Epithelial cell of prostate (primary cell): ENCODE measurements around the gene PLCL1.

Experiments used
- DNase-seq: peaks from one replicate; pipeline ENCODE4 v3.0.0-alpha.2; 2011; ENCODE audit warnings: low read depth, low spot score
- H3K27ac ChIP-seq: fragments of 450-650 bp; 2 replicates; pipeline ENCODE4 v1.5.1; 2017; ENCODE audit warnings: mild to moderate bottlenecking

PLCL1 gene

GRCh38 chr2:197848602-197849001 is 44.2 kb downstream of the PLCL1 start:
- H3K27ac ChIP-seq: no peak overlapping the region
- DNase-seq: no peak

GRCh38 chr2:197850882-197851450 is 46.6 kb downstream of the PLCL1 start:
- no peak for DNase-seq
- no peak overlapping the region for H3K27ac ChIP-seq

DNA sequence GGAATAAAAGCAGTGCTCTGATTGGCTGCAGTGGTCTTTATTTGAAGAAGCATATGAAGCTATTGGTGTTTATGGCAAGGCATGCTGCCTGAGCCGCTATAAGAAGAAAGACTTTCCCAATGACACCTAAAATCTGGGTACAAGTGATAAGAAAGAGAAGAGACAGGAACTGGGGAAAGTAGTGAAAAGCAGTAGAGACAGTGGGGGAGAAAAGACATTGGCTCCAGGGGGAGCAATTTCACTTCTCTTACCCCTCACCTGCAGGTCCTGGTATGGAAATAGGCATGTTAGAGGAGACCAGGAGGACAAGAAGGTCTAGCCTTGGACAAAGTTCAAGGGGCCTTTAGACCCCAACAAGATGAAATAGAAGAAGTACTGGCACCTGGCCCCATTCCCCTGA is 47.1 kb downstream of the PLCL1 start:
- DNase-seq: no peak
- no peak overlapping the region for H3K27ac ChIP-seq

GRCh38 chr2:197852108-197852507 is 47.7 kb downstream of the PLCL1 start:
- DNase-seq: no peak

DNA sequence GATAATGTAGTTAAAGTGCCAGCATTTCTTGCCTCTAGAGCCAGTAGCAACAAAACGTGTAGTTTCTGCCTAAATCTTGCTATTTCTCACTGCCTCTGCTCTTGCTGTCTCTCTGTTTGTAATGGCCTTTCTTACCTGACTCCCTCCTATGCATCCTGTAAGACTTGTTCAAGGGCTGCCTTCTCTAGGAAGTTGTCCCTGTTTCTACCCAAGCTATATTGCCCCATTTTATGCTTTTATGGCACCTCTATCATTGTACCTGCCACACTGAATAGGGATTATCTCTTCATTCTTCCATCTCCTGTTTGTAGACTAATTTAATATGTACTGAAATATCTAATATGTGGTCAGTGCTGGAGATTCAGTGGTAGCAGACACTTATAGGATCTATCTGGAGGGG is 49.2 kb downstream of the PLCL1 start:
- DNase-seq: no peak
- no peak overlapping the region for H3K27ac ChIP-seq

More at GRCh38 chr2:197852108-197852507, 47.7 kb downstream of the PLCL1 start:
- no peak overlapping the region for H3K27ac ChIP-seq

- no peak for DNase-seq
- H3K27ac ChIP-seq: no peak overlapping the region
These were observed 53.2 kb downstream of the PLCL1 start for GRCh38 chr2:197857476-197858107.

- no peak overlapping the region for H3K27ac ChIP-seq
- no peak for DNase-seq
These were observed 54.3 kb downstream of the PLCL1 start for GRCh38 chr2:197858607-197859140.

DNA sequence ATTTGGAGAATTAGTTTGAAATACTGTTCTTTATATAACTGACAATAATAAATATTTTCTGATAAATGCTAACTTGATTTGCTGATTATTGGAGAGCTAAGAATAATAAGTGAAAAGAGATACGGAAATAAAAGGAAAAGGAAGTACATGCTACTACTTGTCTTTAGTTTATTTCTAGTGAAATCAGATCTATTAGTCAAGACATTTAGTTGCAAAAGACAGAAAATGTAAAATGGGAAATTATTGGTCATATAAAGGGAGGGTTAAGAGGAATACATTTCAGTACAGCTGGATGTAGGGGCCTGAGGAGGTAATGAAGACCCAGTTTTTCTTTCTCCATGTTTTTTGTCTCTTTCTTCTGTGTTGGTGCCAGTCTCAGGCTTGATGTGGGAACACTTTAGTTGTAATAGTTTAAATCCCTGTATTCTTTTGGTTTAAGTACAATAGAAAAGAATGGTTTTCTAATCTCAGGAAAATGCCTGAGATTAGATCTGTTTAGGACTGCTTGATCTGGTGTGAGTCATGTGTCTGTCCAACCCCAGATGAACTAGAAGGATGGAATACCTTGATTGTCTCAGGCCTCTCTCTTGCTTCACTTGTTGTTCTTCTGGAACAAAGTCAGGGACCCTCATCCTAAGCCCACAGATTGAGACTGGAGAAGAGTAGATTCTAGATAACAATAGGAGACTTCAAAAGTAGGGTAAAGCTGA is 58.0 kb downstream of the PLCL1 start:
- DNase-seq: no peak
- no peak overlapping the region for H3K27ac ChIP-seq

DNA sequence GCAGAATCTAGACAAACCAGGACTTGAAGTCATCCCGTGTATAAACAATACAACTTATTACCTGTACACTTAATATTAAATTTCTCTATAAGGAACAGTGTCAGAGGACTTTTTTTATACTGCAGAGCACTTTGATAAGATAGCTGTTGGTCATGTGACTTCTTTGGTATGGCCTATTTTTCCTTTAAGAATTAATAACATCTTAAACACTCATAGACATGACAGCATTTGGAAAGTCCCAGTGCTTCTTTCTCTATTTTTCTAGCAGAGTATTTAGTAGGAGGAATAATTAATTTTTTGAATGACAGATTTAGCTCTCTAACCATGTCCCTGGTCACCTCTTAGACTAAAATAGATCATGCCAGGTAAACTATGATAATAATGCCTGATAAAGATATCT is 59.4 kb downstream of the PLCL1 start:
- DNase-seq: no peak
- no peak overlapping the region for H3K27ac ChIP-seq

GRCh38 chr2:197866455-197866854 is 62.1 kb downstream of the PLCL1 start:
- no peak overlapping the region for H3K27ac ChIP-seq
- no peak for DNase-seq

DNA sequence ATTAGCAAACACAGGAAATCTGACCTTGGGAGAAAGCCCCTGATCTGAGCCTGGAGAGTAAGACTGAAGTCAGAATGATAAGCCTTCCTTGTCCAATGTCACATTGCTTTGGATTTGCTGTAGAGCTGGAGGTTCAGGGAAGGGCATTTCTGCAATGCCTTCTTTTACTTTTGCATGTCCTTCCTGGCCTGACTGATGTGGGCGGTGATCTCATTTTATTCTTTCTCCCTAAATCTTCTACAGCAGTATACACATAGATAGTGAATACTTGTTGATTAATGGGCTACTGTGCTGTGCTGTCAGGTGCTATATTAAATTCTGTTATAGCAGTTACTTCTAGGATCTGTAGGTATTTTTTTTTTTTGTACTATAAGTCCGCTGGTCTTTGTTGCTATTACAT is 62.6 kb downstream of the PLCL1 start:
- H3K27ac ChIP-seq: no peak overlapping the region
- DNase-seq: no peak

DNA sequence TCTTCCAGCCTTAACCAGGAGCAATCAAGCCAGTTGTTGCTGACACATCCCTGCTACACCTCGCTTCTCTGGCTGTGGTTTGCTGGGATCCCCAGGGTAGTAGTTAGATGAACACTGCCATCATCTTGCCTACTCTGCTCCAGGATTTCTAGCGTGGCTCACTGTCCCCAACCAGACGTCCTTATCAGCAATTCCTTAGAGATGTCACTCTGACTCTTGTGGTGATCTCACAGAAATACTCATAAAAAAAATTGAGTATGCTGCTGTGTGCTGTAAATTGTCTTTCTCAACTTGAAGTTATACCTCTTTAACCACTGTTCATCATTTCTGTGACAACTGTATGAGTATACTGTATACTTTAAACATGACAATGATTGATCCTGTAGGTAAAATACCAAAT is 63.2 kb downstream of the PLCL1 start:
- H3K27ac ChIP-seq: no peak overlapping the region
- DNase-seq: no peak

DNA sequence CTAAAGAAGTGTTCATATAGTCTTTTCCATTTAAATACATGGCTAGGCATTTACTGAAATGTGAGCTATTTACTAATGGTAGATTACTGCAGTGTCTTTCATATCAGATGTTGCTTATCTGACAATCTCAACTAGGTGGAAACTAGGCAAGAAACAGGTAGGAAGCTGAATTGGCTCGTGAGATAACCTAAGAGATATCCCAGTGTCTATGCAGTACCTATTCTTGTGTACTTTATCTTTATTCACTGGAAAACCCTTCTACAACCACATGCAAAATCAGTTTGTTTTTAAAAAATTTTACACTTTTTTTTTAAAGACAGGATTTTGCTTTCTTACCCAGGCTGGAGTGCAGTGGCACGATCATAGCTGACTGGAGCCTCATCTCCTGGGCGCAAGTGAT is 63.8 kb downstream of the PLCL1 start:
- H3K27ac ChIP-seq: no peak overlapping the region
- DNase-seq: no peak

- no peak for DNase-seq
- H3K27ac ChIP-seq: no peak overlapping the region
These were observed 64.6 kb downstream of the PLCL1 start for GRCh38 chr2:197869041-197869440.

- no peak for DNase-seq
- no peak overlapping the region for H3K27ac ChIP-seq
These were observed 65.2 kb downstream of the PLCL1 start for GRCh38 chr2:197869501-197870111.

DNA sequence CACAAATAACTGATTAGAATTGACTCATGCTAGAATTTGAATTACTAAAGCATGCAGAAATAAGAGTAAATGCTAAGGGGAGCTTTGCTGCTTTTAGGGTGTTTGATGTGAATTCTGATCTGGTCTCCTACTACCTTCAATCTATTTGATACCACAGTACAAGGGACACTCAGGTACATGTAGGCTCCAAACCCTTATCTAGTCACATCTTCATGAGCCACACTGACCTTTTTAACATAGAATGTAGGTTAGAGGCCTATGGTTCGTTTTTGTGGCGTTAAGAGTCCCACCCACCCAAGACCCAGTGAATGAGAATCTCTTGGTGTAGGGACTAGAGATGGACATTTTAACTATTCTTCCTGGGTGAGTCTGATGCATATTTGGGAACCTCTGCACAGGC is 65.7 kb downstream of the PLCL1 start:
- DNase-seq: no peak
- no peak overlapping the region for H3K27ac ChIP-seq

GRCh38 chr2:197871780-197872456 is 67.5 kb downstream of the PLCL1 start:
- DNase-seq: no peak
- H3K27ac ChIP-seq: no peak overlapping the region

DNA sequence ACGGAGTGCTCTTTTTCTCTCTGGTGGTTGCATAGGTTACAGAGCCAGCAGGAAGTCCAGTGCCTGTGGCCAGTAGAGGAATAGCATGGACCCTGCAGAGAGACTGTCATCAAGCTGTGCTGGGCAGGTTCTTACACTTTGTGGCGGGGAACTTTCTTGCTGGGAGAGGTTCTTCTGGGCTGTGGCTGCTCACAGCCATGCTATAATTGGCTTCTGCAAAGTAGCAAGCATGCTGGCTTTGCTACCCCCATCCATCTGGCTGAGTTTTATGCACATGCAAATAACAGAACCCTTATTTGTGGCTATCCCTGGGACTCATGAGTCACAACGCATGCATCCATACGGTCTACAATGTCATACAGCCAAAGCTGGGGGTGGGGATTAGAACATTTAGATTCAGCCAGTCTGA is 68.9 kb downstream of the PLCL1 start:
- no peak for DNase-seq
- H3K27ac ChIP-seq: no peak overlapping the region

DNA sequence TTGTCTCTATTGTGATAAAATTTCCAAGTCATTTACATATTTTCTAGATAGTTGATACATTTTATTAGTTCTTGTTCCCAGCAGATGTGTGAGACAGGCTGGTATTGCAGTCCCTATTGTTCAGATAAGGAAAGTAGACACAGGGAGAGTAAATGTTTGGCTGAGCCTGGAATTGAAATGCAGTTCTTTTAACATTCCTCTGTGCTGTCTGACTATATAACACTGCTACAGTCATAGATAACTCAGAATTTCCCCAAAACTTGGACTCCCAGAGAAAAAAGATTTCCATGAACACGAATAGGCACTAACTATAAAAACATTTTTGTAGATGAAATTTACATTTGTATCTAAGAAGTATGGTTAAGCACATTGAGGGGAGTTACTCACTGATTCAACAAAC is 71.4 kb downstream of the PLCL1 start:
- H3K27ac ChIP-seq: no peak overlapping the region
- DNase-seq: no peak

GRCh38 chr2:197876524-197876923 is 72.1 kb downstream of the PLCL1 start:
- no peak overlapping the region for H3K27ac ChIP-seq
- no peak for DNase-seq

DNA sequence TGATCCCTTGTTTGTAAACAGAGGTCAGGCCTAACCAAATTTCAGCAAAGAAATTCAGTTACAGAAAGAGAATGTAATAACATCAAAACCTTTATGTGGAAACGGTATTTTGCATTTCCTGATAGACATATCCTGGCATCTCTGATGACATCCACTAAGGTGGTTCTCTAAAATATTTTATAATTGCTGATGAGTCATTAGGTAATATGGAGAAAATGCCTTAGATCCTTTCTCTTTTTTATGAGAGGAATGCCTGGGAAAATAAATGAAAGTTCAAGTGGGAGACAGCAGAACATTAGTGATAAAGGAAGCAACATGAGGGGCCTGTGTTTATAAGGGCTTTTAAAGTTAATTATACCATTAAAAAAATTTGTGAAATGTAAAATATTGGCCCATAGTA is 72.6 kb downstream of the PLCL1 start:
- no peak overlapping the region for H3K27ac ChIP-seq
- DNase-seq: no peak
